ENCODE data around the gene ALG2. TPM values are rescaled to one million over a fixed set of nuclear protein-coding genes. Genes with fewer than 3 reads are reported as not detected.

Gene ALG2
- total and polyA plus RNA-seq, 11 donors = 8.7 to 21.6 (median 14.8) TPM

GRCh38 chr9:99185934-99186333 lies 35.8 kb downstream of the ALG2 start:
- TF ChIP-seq POLR2A (IDR thresholded peaks at IDR 0.05) (no peak), CTCF (IDR thresholded peaks at IDR 0.05) (no peak)
- ATAC-seq = no peak
- Histone ChIP-seq H3K9me3 (no peaks in the 10 kb centered on the region), H3K27ac (no peak overlapping the region), H3K27me3 (peaks cover 0 to 4% (median 0%) of the 10 kb centered on the region in 9 donors), H3K4me1 (peaks cover 0 to 19% (median 6%) of the 10 kb centered on the region in 12 donors), H3K36me3 (no peaks in the 10 kb centered on the region), H3K4me3 (no peak overlapping the region)
- intact Hi-C loops (cut with DNase I) = loop anchor here in 8 of 10 donors (5.0 to 10.0 kb wide), 8 partner anchors 79 to 1409 kb away; no protein-coding TSS in a partner anchor
- no peak for DNase-seq
- WGBS, 4 donors = 91 to 96% (median 95%) methylated on average over 5 of the region's 5 CpGs

GRCh38 chr9:99185348-99185632 lies 36.5 kb downstream of the ALG2 start:
- Histone ChIP-seq H3K27ac (no peak overlapping the region), H3K36me3 (no peaks in the 10 kb centered on the region), H3K4me3 (peak overlapping the region in 1 of 12 donors; percentile 44), H3K9me3 (no peaks in the 10 kb centered on the region), H3K27me3 (peaks cover 0 to 4% (median 0%) of the 10 kb centered on the region in 9 donors), H3K4me1 (peaks cover 0 to 19% (median 6%) of the 10 kb centered on the region in 12 donors)
- intact Hi-C loops (cut with DNase I) = loop anchor here in 8 of 10 donors (5.0 to 10.0 kb wide), 8 partner anchors 80 to 1410 kb away; no protein-coding TSS in a partner anchor
- DNase-seq (no peak), ATAC-seq (no peak)
- TF ChIP-seq POLR2A (IDR thresholded peaks at IDR 0.05) (no peak), CTCF (IDR thresholded peaks at IDR 0.05) (no peak)
- WGBS, 4 donors = 85 to 94% (median 88%) methylated on average over 5 of the region's 5 CpGs

- Histone ChIP-seq H3K4me3 (peak overlapping the region in 9 of 12 donors; percentile 14 to 46 (median 37)), H3K4me1 (peaks cover 0 to 19% (median 6%) of the 10 kb centered on the region in 12 donors), H3K27ac (peak overlapping the region in 7 of 12 donors; percentile 10 to 51 (median 32)), H3K9me3 (no peaks in the 10 kb centered on the region), H3K27me3 (peaks cover 0 to 4% (median 0%) of the 10 kb centered on the region in 9 donors), H3K36me3 (no peaks in the 10 kb centered on the region)
- intact Hi-C loops (cut with DNase I) = loop anchor here in 8 of 10 donors (5.0 to 10.0 kb wide), 11 partner anchors 80 to 1410 kb away; no protein-coding TSS in a partner anchor
- 32 to 38% (median 35%) methylated on average over 24 to 29 of the region's 29 CpGs for WGBS, 4 donors
- TF ChIP-seq POLR2A (IDR thresholded peaks at IDR 0.05) (no peak), CTCF (IDR thresholded peaks at IDR 0.05) (peak; percentile 89 to 98 (median 93))
- ATAC-seq = peak; percentile 82 to 94 (median 90)
- peak; percentile 82 to 89 (median 86) for DNase-seq
These were observed 37.0 kb downstream of the ALG2 start for GRCh38 chr9:99184475-99185347.

- Histone ChIP-seq H3K9me3 (no peaks in the 10 kb centered on the region), H3K27ac (peak overlapping the region in 1 of 12 donors; percentile 32), H3K4me3 (peak overlapping the region in 1 of 12 donors; percentile 44), H3K36me3 (no peaks in the 10 kb centered on the region), H3K4me1 (peaks cover 0 to 19% (median 6%) of the 10 kb centered on the region in 12 donors), H3K27me3 (peaks cover 0 to 4% (median 0%) of the 10 kb centered on the region in 9 donors)
- peak in 3 of 4 donors; percentile 18 to 47 (median 31) for ATAC-seq
- TF ChIP-seq CTCF (IDR thresholded peaks at IDR 0.05) (no peak), POLR2A (IDR thresholded peaks at IDR 0.05) (no peak)
- intact Hi-C loops (cut with DNase I) = loop anchor here in 8 of 10 donors (5.0 to 10.0 kb wide), 9 partner anchors 81 to 1411 kb away; no protein-coding TSS in a partner anchor
- 53 to 69% (median 58%) methylated on average over 7 to 10 of the region's 10 CpGs for WGBS, 4 donors
- peak in 2 of 5 donors; percentile 35 to 38 for DNase-seq
These were observed 37.6 kb downstream of the ALG2 start for GRCh38 chr9:99184110-99184474.

Measured in heart left ventricle (tissue), 16 donors.